Fibroblast of lung (primary cell): ENCODE measurements around the gene TTC38.

Experiments
- EZH2 ChIP-seq: IDR thresholded peaks from 2 replicates; pipeline ENCODE4 v1.5.1; 2012; ENCODE audit warnings: low read length, control low read depth, mild to moderate bottlenecking; ENCODE audit errors: missing control alignments
- TF ChIP-seq, protein P1 (sequence below), 2 donors: IDR thresholded peaks in 1 of 2; conservative IDR thresholded peaks in 1 of 2; 1 replicate in 1 of 2; 2 replicates in 1 of 2; pipeline ENCODE4 v1.5.1; 2011 to 2012; ENCODE audit warnings: low read length in 2 of 2, control low read depth in 1 of 2, inconsistent platforms in 1 of 2, low read depth in 1 of 2, mild to moderate bottlenecking in 1 of 2

DNA sequence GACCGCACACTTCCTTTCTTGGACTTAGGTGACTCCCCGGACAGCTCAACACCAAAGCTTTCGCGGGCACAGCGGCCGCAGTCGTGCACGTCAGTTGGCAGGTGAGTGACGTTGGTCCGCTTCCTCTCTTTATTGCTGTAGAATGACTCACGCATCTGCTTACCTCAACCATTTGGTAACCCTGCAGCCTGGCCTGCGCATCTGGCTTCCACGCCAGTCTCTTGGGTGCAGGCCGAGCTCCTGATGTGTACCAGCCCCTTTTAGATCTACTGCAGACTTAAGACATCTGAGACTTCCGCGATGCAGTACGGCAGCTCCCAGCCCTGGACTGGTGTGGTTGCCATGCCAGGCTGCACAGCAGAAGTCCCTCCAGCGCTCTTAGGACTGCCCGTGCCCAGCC, 55.4 kb downstream of the TTC38 start:
- TF ChIP-seq, protein P1, sequence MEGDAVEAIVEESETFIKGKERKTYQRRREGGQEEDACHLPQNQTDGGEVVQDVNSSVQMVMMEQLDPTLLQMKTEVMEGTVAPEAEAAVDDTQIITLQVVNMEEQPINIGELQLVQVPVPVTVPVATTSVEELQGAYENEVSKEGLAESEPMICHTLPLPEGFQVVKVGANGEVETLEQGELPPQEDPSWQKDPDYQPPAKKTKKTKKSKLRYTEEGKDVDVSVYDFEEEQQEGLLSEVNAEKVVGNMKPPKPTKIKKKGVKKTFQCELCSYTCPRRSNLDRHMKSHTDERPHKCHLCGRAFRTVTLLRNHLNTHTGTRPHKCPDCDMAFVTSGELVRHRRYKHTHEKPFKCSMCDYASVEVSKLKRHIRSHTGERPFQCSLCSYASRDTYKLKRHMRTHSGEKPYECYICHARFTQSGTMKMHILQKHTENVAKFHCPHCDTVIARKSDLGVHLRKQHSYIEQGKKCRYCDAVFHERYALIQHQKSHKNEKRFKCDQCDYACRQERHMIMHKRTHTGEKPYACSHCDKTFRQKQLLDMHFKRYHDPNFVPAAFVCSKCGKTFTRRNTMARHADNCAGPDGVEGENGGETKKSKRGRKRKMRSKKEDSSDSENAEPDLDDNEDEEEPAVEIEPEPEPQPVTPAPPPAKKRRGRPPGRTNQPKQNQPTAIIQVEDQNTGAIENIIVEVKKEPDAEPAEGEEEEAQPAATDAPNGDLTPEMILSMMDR (conservative IDR thresholded peaks at IDR 0.05 in 1 of 2, IDR thresholded peaks at IDR 0.05 in 1 of 2; ENCODE audit: low read depth in 1 of 2, low read length in 2 of 2): no peak
- no peak for TF ChIP-seq EZH2
